IPS DF 6.9 (cell line): ENCODE data around the gene KRT17.

Experiments
- DNase-seq: peaks from one replicate; pipeline ENCODE4 v3.0.0-alpha.2; 2013; ENCODE audit warnings: low read depth, low spot score
- H3K27ac ChIP-seq: one replicate; pipeline ENCODE4 v1.5.1; 2013; ENCODE audit warnings: low read length, control low read depth
- H3K27me3 ChIP-seq: 2 replicates; pipeline ENCODE4 v1.6.1; 2013; ENCODE audit warnings: mild to moderate bottlenecking, low read length; ENCODE audit not compliant: control insufficient read depth, insufficient read depth
- H3K36me3 ChIP-seq: 2 replicates; pipeline ENCODE4 v1.6.1; 2013; ENCODE audit warnings: low read length; ENCODE audit not compliant: control insufficient read depth, insufficient read depth
- H3K4me1 ChIP-seq: 2 replicates; pipeline ENCODE4 v1.6.1; 2013; ENCODE audit warnings: low read length; ENCODE audit not compliant: control insufficient read depth, insufficient read depth
- H3K4me3 ChIP-seq: 2 replicates; pipeline ENCODE4 v1.5.1; 2013; ENCODE audit warnings: mild to moderate bottlenecking, low read length
- H3K9me3 ChIP-seq: 2 replicates; pipeline ENCODE4 v1.6.1; 2013; ENCODE audit warnings: low read length, inconsistent platforms; ENCODE audit not compliant: control insufficient read depth, insufficient read depth
- WGBS: extraction: QIAGEN DNeasy Blood & Tissue Kit; methylation state at CpG from one replicate; pipeline ENCODE4 v1.1.7; 2013; ENCODE audit warnings: mixed read lengths, missing lambda C conversion rate; ENCODE audit not compliant: insufficient read length, insufficient coverage; 5-methylcytosine and 5-hydroxymethylcytosine counted together

The KRT17 gene

DNA sequence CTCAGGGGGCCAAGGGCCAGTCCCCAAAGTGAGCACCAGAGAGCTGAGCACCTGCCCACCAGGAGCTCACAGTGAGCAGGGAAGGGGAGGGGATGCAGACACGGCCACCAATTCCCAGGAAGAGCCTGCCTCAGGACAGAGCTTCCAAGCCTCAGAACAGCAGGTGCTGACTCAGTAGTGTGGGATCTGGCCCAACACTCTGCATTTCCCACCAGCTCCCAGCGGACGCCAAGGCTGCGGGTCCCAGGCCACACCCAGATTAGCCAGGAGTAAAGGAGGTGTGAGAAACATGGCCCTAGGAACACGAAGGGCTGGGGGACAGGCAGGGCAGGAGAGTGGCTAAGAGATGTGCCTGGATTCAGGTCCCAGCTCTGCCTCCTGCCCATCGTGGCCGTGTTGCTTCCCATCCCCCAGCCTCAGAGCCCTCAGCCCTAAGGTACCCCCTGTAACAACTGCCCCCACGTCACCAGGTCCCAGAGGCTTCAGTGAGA lies 35.9 kb upstream of the KRT17 start:
- DNase-seq: no peak
- WGBS: no CpG with 5 or more reads among the region's 8 CpGs

DNA sequence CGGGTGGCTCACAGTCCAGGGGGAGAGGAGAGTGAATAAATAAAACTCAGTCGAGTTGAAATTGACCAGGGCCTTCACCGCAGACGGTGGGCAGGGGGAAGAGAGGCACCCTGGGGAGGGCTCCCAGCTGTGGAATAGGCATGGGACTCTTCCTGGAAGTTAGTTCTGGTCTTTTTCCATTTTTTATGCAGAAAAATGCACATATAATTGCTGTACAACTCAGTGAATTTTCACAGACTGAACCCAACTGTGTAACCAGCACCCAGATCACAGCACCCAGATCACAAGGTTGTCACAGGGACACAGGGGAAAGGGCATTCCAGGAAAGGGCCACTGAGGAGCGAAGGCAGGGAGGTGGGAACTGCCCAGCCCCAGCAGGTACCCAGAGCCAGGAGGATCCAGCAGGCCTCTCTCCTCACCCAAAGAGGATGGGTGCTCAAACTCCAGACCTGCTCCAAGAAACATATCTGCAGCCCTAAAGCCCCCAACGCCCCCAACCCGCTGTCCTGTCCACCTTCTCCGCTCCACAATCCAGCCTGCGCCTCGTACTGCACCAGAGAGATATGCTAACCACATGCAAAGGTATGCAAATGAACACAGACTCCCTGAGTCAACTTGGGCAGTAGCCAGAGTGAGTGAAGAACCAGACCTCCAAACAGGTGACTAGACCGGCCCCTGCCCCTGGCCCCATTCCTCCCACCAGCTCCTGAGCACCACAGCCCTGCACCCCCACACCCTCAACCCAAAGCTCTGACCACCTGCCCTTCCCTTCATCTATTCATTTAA lies 35.2 kb upstream of the KRT17 start:
- Histone ChIP-seq H3K4me3 (no peak overlapping the region), H3K36me3 (no peaks in the 10 kb centered on the region), H3K4me1 (peaks cover 5% of the 10 kb centered on the region), H3K27me3 (no peaks in the 10 kb centered on the region), H3K27ac (no peak overlapping the region), H3K9me3 (no peaks in the 10 kb centered on the region)
- no peak for DNase-seq
- WGBS: no CpG with 5 or more reads among the region's 11 CpGs

More for the DNA sequence above, 35.9 kb upstream of the KRT17 start:
- Histone ChIP-seq H3K4me3 (no peak overlapping the region), H3K9me3 (no peaks in the 10 kb centered on the region), H3K36me3 (no peaks in the 10 kb centered on the region), H3K27me3 (no peaks in the 10 kb centered on the region), H3K27ac (no peak overlapping the region), H3K4me1 (peaks cover 5% of the 10 kb centered on the region)

DNA sequence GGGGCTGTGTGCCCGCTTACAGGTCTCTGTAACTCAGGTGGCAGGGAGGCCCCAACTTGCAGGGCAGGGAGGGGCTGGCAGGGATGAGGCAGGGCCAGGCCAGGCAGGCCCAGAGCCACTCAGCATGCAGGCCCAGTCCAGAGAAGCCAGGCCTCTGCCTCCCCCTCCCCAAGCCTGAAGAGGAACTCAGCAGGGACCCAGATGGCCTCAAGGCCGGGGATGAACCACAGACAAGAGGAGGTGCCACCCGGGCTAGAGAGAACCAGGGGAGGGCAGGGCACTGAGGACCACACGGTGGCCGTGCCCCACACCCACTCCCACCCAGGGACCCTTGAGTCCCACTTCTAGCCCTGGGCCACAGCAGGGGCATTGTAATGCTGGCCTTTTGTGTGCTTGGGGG lies 34.5 kb upstream of the KRT17 start:
- no CpG with 5 or more reads among the region's 5 CpGs for WGBS
- H3K27ac ChIP-seq: no peak overlapping the region

DNA sequence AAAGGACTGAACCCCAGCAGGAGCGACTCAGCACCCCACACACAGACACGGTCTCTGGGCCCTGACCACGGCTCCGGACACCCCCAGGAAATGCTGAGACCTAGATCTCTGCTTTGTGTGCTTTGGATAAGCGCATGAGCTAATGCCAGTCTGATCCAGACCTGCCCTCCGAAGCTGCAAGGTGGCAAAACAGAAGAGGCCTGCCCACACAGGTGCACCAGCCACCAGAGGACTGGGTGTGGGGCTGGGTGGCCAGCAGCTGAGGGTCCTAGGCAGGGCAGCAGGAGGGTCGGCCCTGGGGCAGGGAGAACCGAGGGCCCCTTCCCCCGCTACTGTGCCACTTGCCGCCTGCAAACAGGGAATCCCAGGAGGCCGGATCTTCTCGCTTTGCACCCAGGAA lies 33.6 kb upstream of the KRT17 start:
- Histone ChIP-seq H3K4me3 (no peak overlapping the region), H3K27me3 (no peaks in the 10 kb centered on the region)
- no CpG with 5 or more reads among the region's 12 CpGs for WGBS

More for the DNA sequence above, 34.5 kb upstream of the KRT17 start:
- no peaks in the 10 kb centered on the region for H3K9me3 ChIP-seq
- H3K27me3 ChIP-seq: no peaks in the 10 kb centered on the region
- H3K4me1 ChIP-seq: peaks cover 5% of the 10 kb centered on the region
- no peaks in the 10 kb centered on the region for H3K36me3 ChIP-seq
- DNase-seq: no peak
- no peak overlapping the region for H3K4me3 ChIP-seq

DNA sequence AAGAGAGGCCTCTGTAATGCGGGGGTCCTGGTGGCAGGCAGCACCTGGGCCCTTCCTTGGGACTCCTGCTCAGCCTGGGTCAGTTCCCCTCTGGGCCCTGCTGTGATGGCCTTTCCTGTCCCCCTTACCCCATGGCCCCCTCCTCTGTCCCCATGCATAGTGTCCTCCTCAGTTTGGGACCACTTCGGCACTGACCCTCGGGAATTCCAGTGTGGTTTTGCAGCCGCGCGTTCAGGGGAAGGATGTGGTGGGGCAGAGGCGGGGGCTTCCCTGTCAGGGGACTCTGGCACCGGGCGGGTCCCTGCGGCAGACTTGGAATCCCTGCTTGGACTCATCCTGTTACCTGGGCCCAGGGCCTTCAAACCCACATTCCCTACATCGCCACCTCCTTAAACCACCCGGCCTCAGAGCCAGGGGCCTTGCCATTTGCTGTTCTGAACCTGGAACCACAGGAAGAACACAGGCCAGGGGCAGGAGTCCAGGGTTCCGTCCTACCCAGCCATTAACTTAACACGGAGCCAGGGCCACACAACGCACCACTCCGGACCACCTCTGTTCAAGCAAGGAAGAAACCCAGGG lies 32.9 kb upstream of the KRT17 start:
- Histone ChIP-seq H3K4me1 (peaks cover 5% of the 10 kb centered on the region), H3K36me3 (no peaks in the 10 kb centered on the region), H3K27me3 (no peaks in the 10 kb centered on the region), H3K4me3 (no peak overlapping the region), H3K9me3 (no peaks in the 10 kb centered on the region), H3K27ac (no peak overlapping the region)
- no CpG with 5 or more reads among the region's 16 CpGs for WGBS
- no peak for DNase-seq

More for the DNA sequence above, 33.6 kb upstream of the KRT17 start:
- H3K36me3 ChIP-seq: no peaks in the 10 kb centered on the region
- H3K9me3 ChIP-seq: no peaks in the 10 kb centered on the region
- H3K4me1 ChIP-seq: peaks cover 5% of the 10 kb centered on the region
- DNase-seq: no peak
- H3K27ac ChIP-seq: no peak overlapping the region

DNA sequence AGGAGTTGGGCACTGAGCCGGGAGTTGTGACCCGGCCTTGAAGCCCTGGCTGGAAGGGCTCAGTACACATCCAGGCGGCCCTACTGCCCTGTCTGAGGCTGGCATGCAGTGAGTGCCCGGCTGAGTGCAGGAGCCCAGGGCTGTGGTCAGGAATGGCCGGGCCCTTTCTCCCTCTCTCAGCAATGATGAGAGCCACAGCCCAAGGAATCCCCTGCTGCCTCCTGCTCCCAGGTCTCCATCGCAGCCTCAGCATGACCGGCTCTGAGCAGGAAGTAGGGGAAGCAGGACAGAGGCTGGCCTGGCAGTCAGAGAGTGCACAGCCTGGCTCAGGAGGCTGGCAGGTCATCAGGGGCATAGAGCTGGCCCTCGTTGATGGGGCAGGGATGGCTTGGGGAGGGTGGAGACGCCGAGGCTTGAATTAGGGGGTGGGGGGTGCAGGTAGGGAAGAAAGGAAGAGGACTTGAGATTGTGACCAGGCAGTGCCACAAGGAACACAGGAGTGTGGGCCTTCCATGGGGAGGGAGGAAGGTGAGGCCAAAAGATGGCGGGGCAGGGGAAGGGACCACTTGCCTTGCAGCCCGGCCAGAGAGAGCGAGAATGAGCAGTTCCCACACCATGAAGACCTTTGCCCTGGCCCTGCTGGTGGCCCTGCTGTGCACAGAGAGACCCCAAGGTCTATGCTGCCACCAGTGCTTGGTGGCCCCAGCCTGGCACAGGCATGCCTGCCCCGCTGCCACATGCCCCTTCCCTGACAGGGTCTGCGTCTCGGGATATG lies 32.1 kb upstream of the KRT17 start:
- no peak for DNase-seq
- H3K4me3 ChIP-seq: no peak overlapping the region
- H3K36me3 ChIP-seq: no peaks in the 10 kb centered on the region
- H3K27ac ChIP-seq: no peak overlapping the region
- WGBS: no CpG with 5 or more reads among the region's 16 CpGs
- H3K27me3 ChIP-seq: no peaks in the 10 kb centered on the region
- H3K9me3 ChIP-seq: no peaks in the 10 kb centered on the region
- H3K4me1 ChIP-seq: peaks cover 5% of the 10 kb centered on the region

DNA sequence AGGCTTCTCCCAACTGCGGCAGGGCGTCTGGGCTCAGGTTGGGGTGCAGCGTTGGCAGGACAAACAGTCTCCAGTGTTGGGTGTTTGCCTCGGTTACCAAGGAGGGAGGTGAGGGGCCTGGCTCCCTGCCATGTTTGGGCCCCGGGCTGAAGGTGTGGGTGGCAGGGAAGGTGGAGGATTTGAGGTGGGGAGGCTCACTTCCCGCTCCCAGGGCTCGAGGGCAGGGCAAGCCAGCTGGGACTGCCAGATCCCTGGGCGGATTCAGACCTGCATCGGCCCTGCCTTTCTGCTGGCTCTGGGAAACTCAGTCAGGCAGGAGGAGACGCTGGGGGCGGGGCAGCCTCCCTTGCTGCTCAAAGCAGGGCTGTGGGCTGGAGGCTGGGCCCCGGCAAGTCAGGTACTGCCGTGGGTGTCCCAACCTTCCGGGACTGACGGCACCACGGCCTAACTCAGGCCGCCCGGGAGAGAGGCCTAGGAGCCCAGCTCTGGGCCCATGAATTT lies 31.3 kb upstream of the KRT17 start:
- Histone ChIP-seq H3K4me3 (no peak overlapping the region), H3K9me3 (no peaks in the 10 kb centered on the region), H3K4me1 (peaks cover 5% of the 10 kb centered on the region), H3K36me3 (no peaks in the 10 kb centered on the region), H3K27ac (no peak overlapping the region), H3K27me3 (no peaks in the 10 kb centered on the region)
- no CpG with 5 or more reads among the region's 18 CpGs for WGBS
- DNase-seq: no peak

DNA sequence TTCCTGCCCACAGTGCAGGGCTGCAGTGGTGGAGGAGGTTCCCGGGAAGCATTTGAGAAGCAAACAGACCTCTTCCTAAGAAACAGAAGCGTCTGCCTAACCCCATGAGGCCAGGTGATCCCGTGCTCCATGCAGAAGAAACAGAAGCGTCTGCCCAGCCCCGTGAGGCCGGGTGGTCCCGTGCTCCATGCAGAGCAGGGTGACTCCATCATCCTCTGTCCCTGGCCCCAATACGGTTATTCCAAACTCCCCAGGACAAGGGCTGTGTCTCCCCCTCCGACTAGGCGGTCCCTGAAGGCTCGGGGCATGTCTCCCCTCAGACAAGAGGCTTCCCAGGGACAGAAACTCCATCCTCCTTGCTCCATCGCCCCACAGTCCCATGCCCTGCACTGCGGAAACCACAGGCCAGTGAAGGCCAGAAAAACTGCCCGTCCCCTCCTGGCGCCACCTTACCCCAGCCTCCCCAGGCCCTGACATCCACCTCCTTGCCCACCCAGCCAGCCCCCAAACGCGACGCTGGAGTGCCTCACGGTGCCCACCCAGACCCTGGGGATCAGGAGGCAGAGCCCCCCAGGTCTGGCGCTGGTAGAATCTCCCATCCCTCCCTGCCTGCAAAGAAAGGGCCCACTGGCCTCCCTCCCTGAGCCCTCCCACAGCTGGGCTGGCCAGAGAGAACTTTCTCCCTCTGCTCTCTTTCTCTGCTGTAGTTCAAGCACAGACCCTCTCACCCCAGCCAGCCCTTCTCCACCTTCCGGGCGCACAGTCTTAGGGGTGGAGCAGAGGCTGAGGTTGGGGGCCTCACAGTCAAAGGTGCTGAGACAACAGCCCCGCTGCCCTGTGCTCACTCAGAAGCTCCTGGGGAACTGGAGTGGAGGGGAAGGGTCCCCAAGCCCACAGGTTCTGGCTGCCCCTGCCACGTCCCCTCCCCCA lies 30.6 kb upstream of the KRT17 start:
- no CpG with 5 or more reads among the region's 24 CpGs for WGBS
- Histone ChIP-seq H3K27ac (no peak overlapping the region), H3K4me1 (peaks cover 5% of the 10 kb centered on the region), H3K27me3 (no peaks in the 10 kb centered on the region), H3K36me3 (no peaks in the 10 kb centered on the region), H3K9me3 (no peaks in the 10 kb centered on the region), H3K4me3 (no peak overlapping the region)
- DNase-seq: no peak

DNA sequence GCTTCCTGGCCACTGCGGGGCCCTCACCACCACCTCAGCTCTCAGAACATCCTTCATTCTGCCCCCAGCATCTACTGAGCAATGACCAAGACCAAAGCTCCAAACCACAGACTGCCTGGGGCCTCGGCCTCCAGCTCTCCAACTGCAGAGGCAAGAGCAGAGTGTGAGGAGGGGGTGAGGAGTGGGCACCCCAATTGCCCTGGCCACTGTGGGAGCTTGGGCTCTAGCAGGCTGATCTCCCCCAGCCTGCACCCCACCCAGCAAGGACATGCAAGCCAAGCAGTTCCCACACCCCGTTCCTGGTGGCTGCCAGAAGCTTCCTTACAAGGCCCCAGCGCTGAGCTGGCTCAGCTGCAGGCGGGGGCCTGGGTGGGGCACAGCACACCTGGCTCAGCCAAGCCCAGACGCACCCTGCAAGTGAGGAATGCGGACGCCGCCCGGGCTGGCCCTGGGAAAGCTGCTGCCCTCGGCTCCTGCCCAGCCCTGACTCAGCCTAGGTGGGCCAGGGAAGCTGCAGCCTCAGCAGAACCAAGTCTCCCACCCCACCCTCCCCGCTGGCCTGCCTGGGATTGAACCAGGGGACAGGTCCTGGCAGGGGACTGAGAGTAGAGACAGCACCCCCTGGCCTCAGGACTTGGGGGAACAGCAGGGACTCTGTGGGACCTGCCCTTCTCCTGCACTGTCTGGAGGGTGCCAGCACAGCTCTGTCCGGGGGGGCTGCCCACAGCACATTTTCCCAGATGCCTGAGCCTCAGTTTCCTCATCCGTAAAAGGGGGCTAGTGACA lies 29.7 kb upstream of the KRT17 start:
- H3K4me1 ChIP-seq: peaks cover 5% of the 10 kb centered on the region
- H3K27me3 ChIP-seq: no peaks in the 10 kb centered on the region
- no peak overlapping the region for H3K4me3 ChIP-seq
- WGBS: no CpG with 5 or more reads among the region's 14 CpGs
- no peak overlapping the region for H3K27ac ChIP-seq
- H3K9me3 ChIP-seq: no peaks in the 10 kb centered on the region
- DNase-seq: no peak
- H3K36me3 ChIP-seq: no peaks in the 10 kb centered on the region
